GM18951 (cell line): Measurements from ENCODE around the gene SNRNP27.

Source experiments
- POLR2A ChIP-seq: IDR thresholded peaks from 4 replicates; pipeline ENCODE4 v1.6.1; 2011; ENCODE audit warnings: mild to moderate bottlenecking; ENCODE audit not compliant: insufficient read length, insufficient read depth; ENCODE audit errors: extremely low read depth
- in situ Hi-C: fragments of 300-500 bp; cut with MboI; formaldehyde crosslinking; loops from one replicate; pipeline ENCODE4 v1.12.0; 2022; ENCODE audit warnings: low sequenced_read_pairs, mixed read lengths, inconsistent platforms; ENCODE audit not compliant: unreplicated experiment

The SNRNP27 gene

GRCh38 chr2:69932596-69932922, 38.8 kb downstream of the SNRNP27 start:
- in situ Hi-C loops, result no loop called here
- no peak for TF ChIP-seq POLR2A

- no peak for TF ChIP-seq POLR2A
- in situ Hi-C loops, result no loop called here
Measured at GRCh38 chr2:69933254-69933828, 39.6 kb downstream of the SNRNP27 start.

- in situ Hi-C loops, result no loop called here
- TF ChIP-seq POLR2A, result no peak
Measured at GRCh38 chr2:69933839-69934613, 40.3 kb downstream of the SNRNP27 start.

- in situ Hi-C loops, result no loop called here
Measured at GRCh38 chr2:69934614-69934908, 40.8 kb downstream of the SNRNP27 start.

GRCh38 chr2:69935011-69935410, 41.3 kb downstream of the SNRNP27 start:
- TF ChIP-seq POLR2A, result no peak
- in situ Hi-C loops, result no loop called here

More at GRCh38 chr2:69934614-69934908, 40.8 kb downstream of the SNRNP27 start:
- no peak for TF ChIP-seq POLR2A

- no peak for TF ChIP-seq POLR2A
- in situ Hi-C loops, result no loop called here
Measured at GRCh38 chr2:69936906-69937305, 43.1 kb downstream of the SNRNP27 start.

- in situ Hi-C loops, result no loop called here
- no peak for TF ChIP-seq POLR2A
Measured at GRCh38 chr2:69937968-69938367, 44.2 kb downstream of the SNRNP27 start.

- in situ Hi-C loops, result no loop called here
- TF ChIP-seq POLR2A, result no peak
Measured at GRCh38 chr2:69939722-69940121, 46.0 kb downstream of the SNRNP27 start.

GRCh38 chr2:69940691-69941090, 46.9 kb downstream of the SNRNP27 start:
- in situ Hi-C loops, result no loop called here
- no peak for TF ChIP-seq POLR2A

- TF ChIP-seq POLR2A, result no peak
- in situ Hi-C loops, result no loop called here
Measured at GRCh38 chr2:69943000-69943842, 49.5 kb downstream of the SNRNP27 start.

- in situ Hi-C loops, result no loop called here
- TF ChIP-seq POLR2A, result no peak
Measured at GRCh38 chr2:69943843-69944525, 50.2 kb downstream of the SNRNP27 start.

- no peak for TF ChIP-seq POLR2A
- in situ Hi-C loops, result no loop called here
Measured at GRCh38 chr2:69944756-69945155, 51.0 kb downstream of the SNRNP27 start.

GRCh38 chr2:69945441-69945840, 51.7 kb downstream of the SNRNP27 start:
- in situ Hi-C loops, result no loop called here
- TF ChIP-seq POLR2A, result no peak
